ENCODE data around the gene TRAF3. TPM values are rescaled to one million over a fixed set of nuclear protein-coding genes. Genes with fewer than 3 reads are reported as not detected.

The TRAF3 gene
- total RNA-seq, 1 donor from 2014 or later = 14.0 TPM

DNA sequence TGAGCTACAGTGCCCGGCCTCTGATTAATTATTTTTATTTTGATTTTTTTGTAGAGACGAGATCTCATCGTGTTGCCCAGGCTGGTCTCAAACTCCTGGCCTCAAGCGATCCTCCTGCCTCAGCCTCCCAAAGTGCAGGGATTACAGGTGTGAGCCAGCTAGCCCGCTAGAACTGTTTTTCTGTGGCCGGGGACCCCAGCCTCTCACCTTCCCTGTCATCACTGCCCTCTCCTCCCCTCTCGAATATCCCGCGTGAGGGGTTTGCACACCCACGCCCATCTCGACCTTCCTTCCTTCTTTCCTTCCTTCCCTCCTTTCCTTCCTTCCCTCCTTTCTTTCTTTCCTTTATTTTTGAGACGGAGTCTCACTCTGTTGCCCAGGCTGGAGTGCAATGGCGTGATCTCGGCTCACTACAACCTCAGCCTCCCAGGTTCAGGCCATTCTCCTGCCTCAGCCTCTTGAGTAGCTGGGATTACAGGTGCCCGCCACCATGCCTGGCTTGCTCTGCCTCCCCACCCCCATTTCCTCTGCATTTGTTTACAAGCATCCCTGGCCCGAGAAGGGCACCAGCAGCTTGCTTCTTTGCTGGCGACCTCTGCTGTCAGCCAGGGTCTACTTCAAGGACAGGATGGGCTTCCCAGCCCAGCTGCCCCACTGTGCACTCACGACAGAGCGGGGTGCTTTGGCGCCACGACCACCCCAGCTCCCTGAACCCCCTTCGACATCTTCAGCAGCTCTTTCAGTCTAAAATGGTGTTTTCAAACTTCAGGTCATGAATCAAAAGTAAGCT lies 4.3 kb upstream of the TRAF3 start:
- H3K4me3 ChIP-seq = no peak overlapping the region
- no peaks in the 10 kb centered on the region for H3K27me3 ChIP-seq
- H3K27ac ChIP-seq = no peak overlapping the region
- no peaks in the 10 kb centered on the region for H3K4me1 ChIP-seq
- no peaks in the 10 kb centered on the region for H3K9me3 ChIP-seq
- TF ChIP-seq POLR2AphosphoS5 (IDR thresholded peaks at IDR 0.05; ENCODE audit: insufficient read depth in 1 of 2, low read depth in 1 of 2) (no peak), POLR2A (IDR thresholded peaks at IDR 0.05) (no peak)
- TF ChIP-seq, protein P1, sequence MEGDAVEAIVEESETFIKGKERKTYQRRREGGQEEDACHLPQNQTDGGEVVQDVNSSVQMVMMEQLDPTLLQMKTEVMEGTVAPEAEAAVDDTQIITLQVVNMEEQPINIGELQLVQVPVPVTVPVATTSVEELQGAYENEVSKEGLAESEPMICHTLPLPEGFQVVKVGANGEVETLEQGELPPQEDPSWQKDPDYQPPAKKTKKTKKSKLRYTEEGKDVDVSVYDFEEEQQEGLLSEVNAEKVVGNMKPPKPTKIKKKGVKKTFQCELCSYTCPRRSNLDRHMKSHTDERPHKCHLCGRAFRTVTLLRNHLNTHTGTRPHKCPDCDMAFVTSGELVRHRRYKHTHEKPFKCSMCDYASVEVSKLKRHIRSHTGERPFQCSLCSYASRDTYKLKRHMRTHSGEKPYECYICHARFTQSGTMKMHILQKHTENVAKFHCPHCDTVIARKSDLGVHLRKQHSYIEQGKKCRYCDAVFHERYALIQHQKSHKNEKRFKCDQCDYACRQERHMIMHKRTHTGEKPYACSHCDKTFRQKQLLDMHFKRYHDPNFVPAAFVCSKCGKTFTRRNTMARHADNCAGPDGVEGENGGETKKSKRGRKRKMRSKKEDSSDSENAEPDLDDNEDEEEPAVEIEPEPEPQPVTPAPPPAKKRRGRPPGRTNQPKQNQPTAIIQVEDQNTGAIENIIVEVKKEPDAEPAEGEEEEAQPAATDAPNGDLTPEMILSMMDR (IDR thresholded peaks at IDR 0.05) = no peak
- DNase-seq (ENCODE audit: extremely low spot score in 2 of 2) = no peak
- intact Hi-C loops (cut with DNase I) = loop anchor here (10.0 kb wide), 1 partner anchor 142 kb away; no protein-coding TSS in a partner anchor
- no peaks in the 10 kb centered on the region for H3K36me3 ChIP-seq

DNA sequence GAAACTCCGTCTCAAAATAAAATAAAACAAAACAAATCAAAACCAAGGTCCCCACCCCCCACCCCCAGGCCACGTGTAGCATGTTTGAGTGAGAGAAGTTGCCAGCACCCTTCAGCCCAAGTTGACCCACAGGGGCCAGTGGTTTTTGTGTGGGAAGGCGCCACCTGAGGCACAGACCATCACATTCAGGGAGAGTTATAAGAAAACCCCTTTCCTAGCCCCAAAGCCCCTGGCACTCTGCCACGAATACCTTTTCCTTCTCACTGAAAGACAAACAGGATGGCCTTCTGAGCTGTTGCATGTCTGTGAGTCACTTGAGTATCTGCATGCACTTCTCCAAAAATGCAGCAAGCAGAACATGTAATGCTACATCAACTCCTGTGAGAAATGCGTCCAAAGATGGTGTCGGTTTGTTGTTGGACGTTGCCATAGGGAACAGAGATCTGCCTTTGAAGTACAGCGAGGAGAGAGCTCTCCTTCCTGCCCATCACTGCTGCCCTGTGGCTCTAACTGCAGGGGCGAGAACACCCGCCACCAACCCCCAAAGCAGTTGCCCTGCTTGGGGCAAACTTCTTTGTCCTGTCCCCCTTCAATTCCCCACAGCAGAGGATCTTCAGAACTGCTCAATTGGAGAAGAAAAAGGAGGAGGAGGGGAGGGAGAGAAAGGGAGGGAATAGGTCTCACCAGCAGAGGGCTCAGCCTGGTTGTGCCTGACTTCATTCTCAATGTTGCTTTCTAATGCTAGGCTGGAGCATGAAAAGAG lies 2.7 kb upstream of the TRAF3 start:
- no peak for DNase-seq (ENCODE audit: extremely low spot score in 2 of 2)
- Histone ChIP-seq H3K36me3 (no peaks in the 10 kb centered on the region), H3K27ac (peak overlapping the region; percentile 81), H3K4me3 (no peak overlapping the region), H3K27me3 (no peaks in the 10 kb centered on the region), H3K4me1 (peaks cover 13% of the 10 kb centered on the region), H3K9me3 (no peaks in the 10 kb centered on the region)
- intact Hi-C loops (cut with DNase I) = loop anchor here (5.0 to 10.0 kb wide), 2 partner anchors 140 to 278 kb away; no protein-coding TSS in a partner anchor
- TF ChIP-seq, protein P1 (IDR thresholded peaks at IDR 0.05) = peak in 2 of 3 experiments; percentile 52 to 55
- TF ChIP-seq POLR2AphosphoS5 (IDR thresholded peaks at IDR 0.05; ENCODE audit: insufficient read depth in 1 of 2, low read depth in 1 of 2) (peak in 1 of 2 donors; percentile 14), POLR2A (IDR thresholded peaks at IDR 0.05) (no peak)

DNA sequence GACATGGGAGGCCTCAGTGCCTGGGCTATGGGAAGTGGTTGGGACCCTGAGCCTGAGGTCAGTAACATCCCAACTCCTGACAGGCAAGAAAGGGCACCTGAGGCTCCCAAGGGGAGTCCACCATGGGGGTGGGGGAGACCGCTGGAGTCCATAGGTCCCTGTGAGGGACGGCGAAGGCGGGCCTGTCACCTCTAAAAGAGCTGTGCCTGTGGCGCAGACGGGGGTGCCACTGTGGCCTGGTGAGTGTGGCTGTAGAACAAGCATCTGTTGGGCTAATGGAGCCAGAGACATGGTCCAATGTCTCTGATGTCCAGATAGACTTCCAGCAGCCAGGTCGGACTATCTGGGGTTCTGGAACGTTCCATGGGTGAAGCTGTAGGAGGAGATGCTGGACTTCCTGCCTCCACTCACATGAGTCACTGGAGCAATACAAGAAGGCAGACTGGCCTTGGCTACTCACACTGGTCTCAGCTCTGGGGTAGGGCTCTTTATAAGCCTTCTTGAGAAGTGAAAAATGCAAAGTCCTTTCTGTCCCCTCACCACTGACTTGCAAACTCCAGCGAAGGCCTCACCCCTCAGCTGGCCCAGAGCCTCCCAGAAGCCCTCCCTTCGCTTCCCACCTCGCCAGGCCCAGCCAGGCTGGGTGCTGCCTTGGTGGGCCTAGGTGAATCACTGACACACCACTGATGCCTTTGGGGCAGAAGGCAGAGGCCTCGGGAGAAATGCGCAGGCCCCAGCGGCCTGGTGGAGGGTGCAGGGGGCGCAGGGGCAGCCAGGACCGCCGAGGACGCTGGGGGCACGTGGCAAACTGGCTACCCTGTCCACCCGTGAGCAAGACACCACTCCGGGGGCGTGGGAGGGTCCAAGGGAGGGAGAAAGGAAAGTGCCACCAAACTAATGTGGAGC lies 1.1 kb upstream of the TRAF3 start:
- no peak for DNase-seq (ENCODE audit: extremely low spot score in 2 of 2)
- Histone ChIP-seq H3K36me3 (no peaks in the 10 kb centered on the region), H3K27ac (peak overlapping the region; percentile 81), H3K9me3 (no peaks in the 10 kb centered on the region), H3K4me1 (peaks cover 22% of the 10 kb centered on the region), H3K27me3 (no peaks in the 10 kb centered on the region), H3K4me3 (no peak overlapping the region)
- peak in 1 of 2 donors; percentile 32 for TF ChIP-seq POLR2AphosphoS5 (IDR thresholded peaks at IDR 0.05; ENCODE audit: insufficient read depth in 1 of 2, low read depth in 1 of 2)
- TF ChIP-seq, protein P1 (IDR thresholded peaks at IDR 0.05) = no peak
- intact Hi-C loops (cut with DNase I) = loop anchor here (5.0 to 10.0 kb wide), 2 partner anchors 139 to 276 kb away; no protein-coding TSS in a partner anchor

DNA sequence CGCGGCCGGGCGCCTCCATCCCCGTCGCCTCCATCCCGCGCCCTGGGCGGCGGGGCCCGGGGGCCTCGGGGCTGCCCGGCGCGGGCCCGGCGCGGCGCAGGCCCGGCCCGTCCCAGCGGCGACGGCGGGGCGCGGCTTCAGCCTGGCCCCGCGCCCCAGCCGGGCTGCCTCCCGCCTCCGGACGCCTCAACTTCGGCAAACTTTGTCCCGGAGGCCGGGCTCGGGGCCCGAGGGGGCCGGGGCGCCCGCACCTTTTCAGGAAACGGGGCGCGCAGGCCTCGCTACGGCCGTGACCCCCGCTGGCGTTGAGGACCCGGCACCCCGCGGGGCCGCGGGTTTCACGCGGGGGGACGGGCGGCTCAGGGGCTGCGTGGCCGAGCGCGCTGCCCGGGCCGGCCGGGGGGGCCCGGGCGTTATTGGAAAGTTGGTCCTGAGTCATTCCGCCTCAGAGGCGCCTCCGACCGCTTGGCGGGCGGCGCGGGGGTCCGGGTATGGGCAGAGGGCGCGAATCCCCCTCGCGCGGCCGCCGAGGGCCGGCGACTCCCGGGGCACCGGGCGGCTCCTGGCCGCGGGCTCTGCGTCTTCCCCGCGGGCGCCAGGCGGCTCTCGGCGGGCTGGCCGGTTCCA lies 575 bp downstream of the TRAF3 start:
- Histone ChIP-seq H3K4me1 (peaks cover 22% of the 10 kb centered on the region), H3K36me3 (no peaks in the 10 kb centered on the region), H3K9me3 (no peaks in the 10 kb centered on the region), H3K27ac (peak overlapping the region; percentile 92), H3K27me3 (no peaks in the 10 kb centered on the region), H3K4me3 (peak overlapping the region; percentile 66 to 86)
- TF ChIP-seq, protein P1 (IDR thresholded peaks at IDR 0.05) = no peak
- no peak for TF ChIP-seq POLR2A (IDR thresholded peaks at IDR 0.05)
- no peak for TF ChIP-seq POLR2AphosphoS5 (IDR thresholded peaks at IDR 0.05; ENCODE audit: insufficient read depth in 1 of 2, low read depth in 1 of 2)
- no peak for DNase-seq (ENCODE audit: extremely low spot score in 2 of 2)
- intact Hi-C loops (cut with DNase I) = loop anchor here (5.0 to 10.0 kb wide), 2 partner anchors 137 to 274 kb away; no protein-coding TSS in a partner anchor
